HAP-1 (cell line): ENCODE results near the gene TIMM17A.

Experiments used
- DNase-seq, 2 experiments: peaks; one replicate each; pipeline ENCODE4 v3.0.0-alpha.2; 2016 to 2020; ENCODE audit warnings: low spot score in 2 of 2
- H3K27me3 ChIP-seq: fragments of 250-450 bp; sonication (Bioruptor Pico); 2 replicates; pipeline ENCODE4 v1.5.1; 2020; ENCODE audit warnings: low read depth, mild to moderate bottlenecking, moderate library complexity
- H3K36me3 ChIP-seq: fragments of 250-450 bp; sonication (Bioruptor Pico); replicated peaks from 2 replicates; pipeline ENCODE4 v1.5.1; 2020; ENCODE audit warnings: mild to moderate bottlenecking
- H3K4me1 ChIP-seq: fragments of 250-450 bp; sonication (Bioruptor Pico); 2 replicates; pipeline ENCODE4 v1.5.1; 2020; ENCODE audit warnings: mild to moderate bottlenecking
- H3K4me3 ChIP-seq: fragments of 250-450 bp; sonication (Bioruptor Pico); 2 replicates; pipeline ENCODE4 v1.5.1; 2020; ENCODE audit warnings: mild to moderate bottlenecking, moderate library complexity
- H3K9me3 ChIP-seq: fragments of 250-450 bp; sonication (Bioruptor Pico); 2 replicates; pipeline ENCODE4 v1.5.1; 2020; ENCODE audit warnings: mild to moderate bottlenecking, moderate library complexity
- in situ Hi-C: fragments of 300-500 bp; cut with MboI; formaldehyde crosslinking; loops from 3 replicates; pipeline ENCODE4 v1.14.3; 2020; ENCODE audit warnings: low sequenced_read_pairs, inconsistent platforms, mixed read lengths

Gene TIMM17A

GRCh38 chr1:202009326-202010179, 54.2 kb downstream of the TIMM17A start:
- no peaks in the 10 kb centered on the region for H3K27me3 ChIP-seq
- peak; percentile 61 to 83 for DNase-seq
- in situ Hi-C loops: loop anchor here (5.0 kb wide), 1 partner anchor 113 kb away; the partner anchor contains the start of gene GPR37L1
- no peaks in the 10 kb centered on the region for H3K9me3 ChIP-seq
- no peaks in the 10 kb centered on the region for H3K4me1 ChIP-seq
- H3K4me3 ChIP-seq: no peak overlapping the region
- peaks cover 18% of the 10 kb centered on the region for H3K36me3 ChIP-seq

GRCh38 chr1:202010180-202011015, 55.1 kb downstream of the TIMM17A start, which contains the start of gene ELF3:
Gene ELF3, plus strand, starts transcription at chr1:202010587. Its CDS starts 550 bp downstream, at chr1:202011137.
- Histone ChIP-seq H3K27me3 (no peaks in the 10 kb centered on the region), H3K9me3 (no peaks in the 10 kb centered on the region), H3K4me1 (no peaks in the 10 kb centered on the region), H3K4me3 (no peak within 1 kb of the TSS), H3K36me3 (peaks cover 9% of the 10 kb centered on the region)
- no peak for DNase-seq
- in situ Hi-C loops: no loop called here

- DNase-seq: no peak
- Histone ChIP-seq H3K4me3 (no peak overlapping the region), H3K27me3 (no peaks in the 10 kb centered on the region), H3K36me3 (no peaks in the 10 kb centered on the region), H3K4me1 (no peaks in the 10 kb centered on the region), H3K9me3 (no peaks in the 10 kb centered on the region)
- in situ Hi-C loops: no loop called here
Measured at GRCh38 chr1:202011994-202012393, 56.7 kb downstream of the TIMM17A start.

DNA sequence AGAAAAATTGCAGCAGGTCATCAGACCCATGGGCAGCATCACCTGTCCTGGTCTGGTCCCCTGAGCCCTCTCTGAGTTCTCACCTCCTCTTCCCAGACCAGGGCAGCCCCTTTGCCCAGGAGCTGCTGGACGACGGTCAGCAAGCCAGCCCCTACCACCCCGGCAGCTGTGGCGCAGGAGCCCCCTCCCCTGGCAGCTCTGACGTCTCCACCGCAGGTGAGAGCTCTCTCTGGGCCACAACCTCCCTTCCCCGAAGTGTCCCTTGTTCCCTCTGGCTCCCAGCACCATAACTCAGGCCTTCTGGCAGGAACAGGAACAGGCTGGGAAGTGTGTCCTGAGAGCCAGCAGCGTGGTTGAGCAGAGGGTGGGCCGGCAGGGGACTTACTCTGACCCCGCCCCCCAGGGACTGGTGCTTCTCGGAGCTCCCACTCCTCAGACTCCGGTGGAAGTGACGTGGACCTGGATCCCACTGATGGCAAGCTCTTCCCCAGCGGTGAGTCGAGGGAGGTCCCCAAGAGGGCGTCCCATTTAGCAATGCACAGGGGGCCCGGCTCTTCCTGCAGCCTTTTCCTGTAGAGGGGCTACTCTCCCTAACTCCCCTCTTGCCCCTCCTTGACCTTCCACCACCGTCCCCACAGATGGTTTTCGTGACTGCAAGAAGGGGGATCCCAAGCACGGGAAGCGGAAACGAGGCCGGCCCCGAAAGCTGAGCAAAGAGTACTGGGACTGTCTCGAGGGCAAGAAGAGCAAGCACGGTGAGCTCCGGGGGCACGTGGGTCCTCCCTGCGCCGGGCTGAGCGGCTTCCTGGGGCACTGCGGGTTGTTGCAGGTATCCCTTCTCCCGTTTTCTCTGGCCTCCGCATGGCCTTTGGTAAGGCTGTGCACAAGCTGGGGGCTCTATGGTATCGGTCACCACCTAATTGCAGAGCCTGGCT, 57.5 kb downstream of the TIMM17A start:
- in situ Hi-C loops: no loop called here
- Histone ChIP-seq H3K4me1 (no peaks in the 10 kb centered on the region), H3K9me3 (no peaks in the 10 kb centered on the region), H3K4me3 (no peak overlapping the region), H3K36me3 (no peaks in the 10 kb centered on the region), H3K27me3 (no peaks in the 10 kb centered on the region)
- no peak for DNase-seq

- no peak for DNase-seq
- no peaks in the 10 kb centered on the region for H3K9me3 ChIP-seq
- in situ Hi-C loops: no loop called here
- no peak overlapping the region for H3K4me3 ChIP-seq
- no peaks in the 10 kb centered on the region for H3K36me3 ChIP-seq
- H3K27me3 ChIP-seq: no peaks in the 10 kb centered on the region
- no peaks in the 10 kb centered on the region for H3K4me1 ChIP-seq
Measured at GRCh38 chr1:202013603-202014002, 58.3 kb downstream of the TIMM17A start.

DNA sequence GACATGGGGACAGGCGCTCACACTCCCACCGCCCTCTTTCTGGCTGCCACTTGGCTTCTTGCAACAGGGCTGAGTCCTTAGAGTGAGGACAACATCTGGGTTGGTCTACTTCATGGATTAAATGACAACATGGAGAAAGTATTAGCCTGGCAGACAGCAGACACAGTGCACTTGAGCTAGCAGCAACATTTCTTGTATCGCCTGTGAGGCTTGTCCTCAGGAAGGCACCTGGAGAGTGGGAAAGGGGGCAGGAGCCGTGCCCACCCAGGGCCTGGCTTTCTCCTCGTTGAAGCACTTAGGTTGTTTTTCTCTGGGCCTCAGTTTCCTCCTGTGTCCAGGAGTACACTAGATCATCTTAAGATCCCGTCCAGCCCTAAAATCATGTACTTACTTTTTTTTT, 58.8 kb downstream of the TIMM17A start:
- DNase-seq: no peak
- Histone ChIP-seq H3K4me3 (no peak overlapping the region), H3K27me3 (no peaks in the 10 kb centered on the region), H3K36me3 (no peaks in the 10 kb centered on the region), H3K9me3 (no peaks in the 10 kb centered on the region), H3K4me1 (no peaks in the 10 kb centered on the region)
- in situ Hi-C loops: no loop called here

GRCh38 chr1:202014915-202015661, 59.8 kb downstream of the TIMM17A start:
- Histone ChIP-seq H3K4me3 (no peak overlapping the region), H3K27me3 (no peaks in the 10 kb centered on the region), H3K36me3 (no peaks in the 10 kb centered on the region), H3K4me1 (no peaks in the 10 kb centered on the region), H3K9me3 (no peaks in the 10 kb centered on the region)
- in situ Hi-C loops: no loop called here
- no peak for DNase-seq

DNA sequence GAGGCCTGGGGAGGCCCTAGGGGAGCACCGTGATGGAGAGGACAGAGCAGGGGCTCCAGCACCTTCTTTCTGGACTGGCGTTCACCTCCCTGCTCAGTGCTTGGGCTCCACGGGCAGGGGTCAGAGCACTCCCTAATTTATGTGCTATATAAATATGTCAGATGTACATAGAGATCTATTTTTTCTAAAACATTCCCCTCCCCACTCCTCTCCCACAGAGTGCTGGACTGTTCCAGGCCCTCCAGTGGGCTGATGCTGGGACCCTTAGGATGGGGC, 60.3 kb downstream of the TIMM17A start:
- H3K36me3 ChIP-seq: no peaks in the 10 kb centered on the region
- H3K4me1 ChIP-seq: no peaks in the 10 kb centered on the region
- in situ Hi-C loops: no loop called here
- DNase-seq: no peak
- H3K4me3 ChIP-seq: no peak overlapping the region
- no peaks in the 10 kb centered on the region for H3K27me3 ChIP-seq
- no peaks in the 10 kb centered on the region for H3K9me3 ChIP-seq

GRCh38 chr1:202016022-202016810, 60.9 kb downstream of the TIMM17A start:
- no peaks in the 10 kb centered on the region for H3K27me3 ChIP-seq
- H3K36me3 ChIP-seq: no peaks in the 10 kb centered on the region
- in situ Hi-C loops: no loop called here
- H3K4me1 ChIP-seq: no peaks in the 10 kb centered on the region
- H3K4me3 ChIP-seq: no peak overlapping the region
- H3K9me3 ChIP-seq: no peaks in the 10 kb centered on the region
- no peak for DNase-seq

DNA sequence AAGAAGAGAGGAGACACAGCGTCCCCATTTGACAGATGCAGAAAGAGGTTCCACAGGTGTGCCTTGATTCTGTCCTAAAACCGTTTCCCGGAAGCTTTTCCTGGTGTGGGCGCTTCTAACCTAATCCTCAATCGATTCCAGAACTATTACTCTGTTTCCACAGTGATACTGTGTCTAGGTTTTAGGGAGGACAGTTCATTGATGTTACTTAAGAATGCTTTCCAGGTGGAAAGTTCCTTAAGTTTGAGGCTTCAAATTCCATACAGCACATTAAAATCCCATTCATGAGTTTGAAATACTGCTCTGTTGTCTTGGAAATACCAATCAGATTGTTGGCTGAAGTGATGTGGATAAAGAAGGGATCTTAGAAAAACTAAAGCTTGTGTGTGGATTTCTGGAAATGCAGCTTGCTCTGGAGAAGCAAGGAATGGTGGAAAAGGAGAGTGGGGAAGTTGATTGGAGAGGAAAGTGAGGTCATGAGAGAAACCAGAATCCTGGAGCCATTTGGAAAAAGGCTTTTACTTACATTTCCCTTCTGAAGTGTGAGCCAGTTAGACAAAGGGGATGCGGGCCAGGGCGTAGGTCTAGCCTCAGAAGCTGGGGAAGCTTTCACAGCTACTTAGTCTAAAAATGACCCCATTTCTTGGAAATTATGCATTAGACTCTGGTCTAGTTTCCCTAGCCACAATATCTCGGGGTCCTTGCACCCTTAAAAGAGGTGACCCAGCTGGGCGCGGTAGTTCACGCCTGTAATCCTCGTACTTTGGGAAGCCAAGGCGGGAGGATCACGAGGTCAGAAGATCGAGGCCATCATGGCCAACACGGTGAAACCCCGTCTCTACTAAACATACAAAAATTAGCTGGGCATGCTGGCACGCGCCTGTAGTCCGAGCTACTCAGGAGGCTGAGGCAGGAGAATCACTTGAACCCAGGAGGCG, 61.8 kb downstream of the TIMM17A start:
- Histone ChIP-seq H3K4me1 (no peaks in the 10 kb centered on the region), H3K27me3 (no peaks in the 10 kb centered on the region), H3K9me3 (no peaks in the 10 kb centered on the region), H3K36me3 (no peaks in the 10 kb centered on the region), H3K4me3 (no peak overlapping the region)
- in situ Hi-C loops: no loop called here
- no peak for DNase-seq

DNA sequence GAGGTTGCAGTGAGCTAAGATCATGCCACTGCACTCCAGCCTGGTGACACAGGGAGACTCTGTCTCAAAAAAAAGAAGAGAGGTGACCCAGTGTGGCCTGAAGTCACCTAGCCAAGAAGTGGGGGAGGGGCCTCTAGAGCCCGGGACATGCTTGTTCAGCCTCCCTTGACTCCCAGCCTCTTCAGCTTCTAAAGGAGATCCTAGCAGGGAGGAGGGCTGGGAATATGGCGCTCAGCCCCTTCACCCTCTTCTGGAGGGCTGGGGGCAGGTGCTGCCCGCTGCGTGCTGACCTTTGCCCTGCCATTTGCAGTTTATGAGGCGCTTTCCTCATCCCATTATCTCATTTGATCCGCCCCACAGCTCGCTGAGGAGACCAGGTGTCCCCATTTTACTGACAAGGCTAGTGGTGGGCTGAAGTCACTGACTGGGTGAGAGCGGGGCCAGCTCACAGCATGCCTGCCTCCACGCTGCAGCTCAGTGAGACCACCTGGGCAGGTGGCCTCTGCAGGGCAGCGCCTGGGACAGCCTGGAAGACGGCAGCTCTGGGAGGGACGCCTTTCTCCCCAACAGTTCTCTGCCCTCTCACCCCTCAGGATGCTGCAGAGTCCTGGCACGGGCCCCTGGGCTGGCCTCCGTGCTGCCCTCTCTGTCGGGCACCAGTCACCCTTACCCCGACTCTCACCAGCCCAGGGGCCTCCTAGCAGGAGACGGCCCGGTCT, 62.6 kb downstream of the TIMM17A start:
- no peaks in the 10 kb centered on the region for H3K27me3 ChIP-seq
- H3K4me3 ChIP-seq: no peak overlapping the region
- H3K4me1 ChIP-seq: no peaks in the 10 kb centered on the region
- in situ Hi-C loops: no loop called here
- DNase-seq: no peak
- no peaks in the 10 kb centered on the region for H3K36me3 ChIP-seq
- no peaks in the 10 kb centered on the region for H3K9me3 ChIP-seq
